Esophagus squamous epithelium (tissue), 5 donors: ENCODE measurements around the gene SYT6. TPM values are rescaled to one million over a fixed set of nuclear protein-coding genes. Genes with fewer than 3 reads are reported as not detected.

ENCODE experiments used
- DNase-seq: peaks from one replicate; lab custom pipeline; 2025; lab: John Stamatoyannopoulos, UW
- H3K27ac ChIP-seq, 4 donors: fragments of 200-600 bp; sonication (generic); one replicate each; pipeline ENCODE4 v1.5.1; 2016 to 2019; ENCODE audit warnings: mild to moderate bottlenecking in 1 of 4
- H3K27me3 ChIP-seq, 4 donors: fragments of 200-600 bp; sonication (generic); 1 replicate in 3 of 4; 2 replicates in 1 of 4; pipeline versions ENCODE4 v1.5.1 to v1.6.0; 2017 to 2021; ENCODE audit warnings: antibody characterized with exemption in 1 of 4
- H3K36me3 ChIP-seq, 3 donors: fragments of 200-600 bp; sonication (generic); one replicate each; pipeline ENCODE4 v1.5.1; 2016 to 2019
- H3K4me1 ChIP-seq, 3 donors: fragments of 200-600 bp; sonication (generic); one replicate each; pipeline ENCODE4 v1.5.1; 2017 to 2019
- H3K4me3 ChIP-seq, 4 donors: fragments of 200-600 bp; sonication (generic); 1 replicate in 3 of 4; 2 replicates in 1 of 4; pipeline ENCODE4 v1.5.1; 2016 to 2019; ENCODE audit warnings: mild to moderate bottlenecking in 2 of 4, moderate library complexity in 1 of 4
- H3K9me3 ChIP-seq, 3 donors: fragments of 200-600 bp; sonication (generic); one replicate each; pipeline ENCODE4 v1.5.1; 2016 to 2019
- POLR2A ChIP-seq, 4 donors: fragments of 450-650 bp; IDR thresholded peaks; one replicate each; pipeline ENCODE4 v1.6.1; 2017; ENCODE audit warnings: antibody characterized with exemption in 4 of 4, mild to moderate bottlenecking in 4 of 4, moderate library complexity in 3 of 4
- WGBS, 2 donors: methylation state at CpG; one replicate each; pipeline ENCODE4 v1.1.5; 2018; 5-methylcytosine and 5-hydroxymethylcytosine counted together
- intact Hi-C: fragments of 100-400 bp; cut with DNase I; formaldehyde crosslinking; loops from one replicate; pipeline ENCODE4 v1.15.0; 2022
- total RNA-seq, 4 donors: library from RNA; depleted of rRNA; stranded (reverse); fragments of >200 nt; gene quantifications; one replicate each; pipeline ENCODE4 v1.1.0, GENCODE V29; 2016
- TF ChIP-seq, protein P1 (sequence below), 6 experiments: fragments of 450-650 bp in 4 of 6; fragments of 200-600 bp in 2 of 6; sonication (generic) in 2 of 6; IDR thresholded peaks; one replicate each; pipeline ENCODE4 v1.5.1; 2016 to 2019; ENCODE audit warnings: antibody characterized with exemption in 6 of 6, mild to moderate bottlenecking in 4 of 6, moderate library complexity in 4 of 6
- donor health status: DM: yes; HTN: yes; CAD: no.

The SYT6 gene
- total RNA-seq, 4 donors from 2014 or later: not detected

DNA sequence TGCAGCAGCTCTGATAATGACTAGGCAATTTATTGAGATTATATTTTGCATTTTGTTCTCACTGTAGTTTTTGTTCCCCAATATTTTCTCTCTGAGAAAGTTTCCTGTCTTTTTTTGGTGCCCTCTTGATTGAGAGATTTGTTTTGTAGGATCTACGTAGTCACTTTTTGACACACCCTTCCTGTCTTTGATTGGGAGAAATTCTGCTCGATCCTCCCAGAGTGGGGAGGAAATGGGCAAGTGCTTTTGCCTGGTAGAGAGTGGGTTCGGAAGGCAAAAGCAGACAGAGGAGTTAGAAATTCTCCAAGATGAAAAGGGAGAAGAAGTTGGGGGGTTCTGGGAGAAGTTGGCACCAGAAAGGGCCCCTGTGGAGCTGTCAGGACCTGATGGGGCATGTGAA lies 42.1 kb upstream of the SYT6 start:
- Histone ChIP-seq H3K4me3 (no peak overlapping the region), H3K27ac (no peak overlapping the region), H3K9me3 (no peaks in the 10 kb centered on the region), H3K36me3 (no peaks in the 10 kb centered on the region), H3K27me3 (peaks cover 0 to 42% (median 0%) of the 10 kb centered on the region in 4 donors), H3K4me1 (no peaks in the 10 kb centered on the region)
- intact Hi-C loops: no loop called here
- TF ChIP-seq POLR2A (IDR thresholded peaks at IDR 0.05): no peak
- TF ChIP-seq, protein P1, sequence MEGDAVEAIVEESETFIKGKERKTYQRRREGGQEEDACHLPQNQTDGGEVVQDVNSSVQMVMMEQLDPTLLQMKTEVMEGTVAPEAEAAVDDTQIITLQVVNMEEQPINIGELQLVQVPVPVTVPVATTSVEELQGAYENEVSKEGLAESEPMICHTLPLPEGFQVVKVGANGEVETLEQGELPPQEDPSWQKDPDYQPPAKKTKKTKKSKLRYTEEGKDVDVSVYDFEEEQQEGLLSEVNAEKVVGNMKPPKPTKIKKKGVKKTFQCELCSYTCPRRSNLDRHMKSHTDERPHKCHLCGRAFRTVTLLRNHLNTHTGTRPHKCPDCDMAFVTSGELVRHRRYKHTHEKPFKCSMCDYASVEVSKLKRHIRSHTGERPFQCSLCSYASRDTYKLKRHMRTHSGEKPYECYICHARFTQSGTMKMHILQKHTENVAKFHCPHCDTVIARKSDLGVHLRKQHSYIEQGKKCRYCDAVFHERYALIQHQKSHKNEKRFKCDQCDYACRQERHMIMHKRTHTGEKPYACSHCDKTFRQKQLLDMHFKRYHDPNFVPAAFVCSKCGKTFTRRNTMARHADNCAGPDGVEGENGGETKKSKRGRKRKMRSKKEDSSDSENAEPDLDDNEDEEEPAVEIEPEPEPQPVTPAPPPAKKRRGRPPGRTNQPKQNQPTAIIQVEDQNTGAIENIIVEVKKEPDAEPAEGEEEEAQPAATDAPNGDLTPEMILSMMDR (IDR thresholded peaks at IDR 0.05): no peak
- WGBS, 2 donors: 10 to 51% methylated on average over 2 of the region's 3 CpGs
- DNase-seq: no peak

GRCh38 chr1:114192328-114192727 lies 38.7 kb upstream of the SYT6 start:
- Histone ChIP-seq H3K4me3 (no peak overlapping the region), H3K36me3 (no peaks in the 10 kb centered on the region), H3K9me3 (no peaks in the 10 kb centered on the region), H3K27ac (no peak overlapping the region), H3K4me1 (no peaks in the 10 kb centered on the region), H3K27me3 (peaks cover 0 to 24% (median 0%) of the 10 kb centered on the region in 4 donors)
- intact Hi-C loops: no loop called here
- DNase-seq: no peak
- no peak for TF ChIP-seq POLR2A (IDR thresholded peaks at IDR 0.05)
- TF ChIP-seq, protein P1 (IDR thresholded peaks at IDR 0.05): no peak
- WGBS, 2 donors: 43 to 100% methylated on average over 1 to 5 of the region's 5 CpGs

GRCh38 chr1:114189398-114189797 lies 35.7 kb upstream of the SYT6 start:
- intact Hi-C loops: no loop called here
- Histone ChIP-seq H3K4me1 (no peaks in the 10 kb centered on the region), H3K27me3 (no peaks in the 10 kb centered on the region), H3K4me3 (no peak overlapping the region), H3K9me3 (no peaks in the 10 kb centered on the region), H3K36me3 (no peaks in the 10 kb centered on the region), H3K27ac (no peak overlapping the region)
- TF ChIP-seq, protein P1 (IDR thresholded peaks at IDR 0.05): no peak
- TF ChIP-seq POLR2A (IDR thresholded peaks at IDR 0.05): no peak
- 96 to 100% methylated on average over 3 of the region's 3 CpGs for WGBS, 2 donors
- no peak for DNase-seq

DNA sequence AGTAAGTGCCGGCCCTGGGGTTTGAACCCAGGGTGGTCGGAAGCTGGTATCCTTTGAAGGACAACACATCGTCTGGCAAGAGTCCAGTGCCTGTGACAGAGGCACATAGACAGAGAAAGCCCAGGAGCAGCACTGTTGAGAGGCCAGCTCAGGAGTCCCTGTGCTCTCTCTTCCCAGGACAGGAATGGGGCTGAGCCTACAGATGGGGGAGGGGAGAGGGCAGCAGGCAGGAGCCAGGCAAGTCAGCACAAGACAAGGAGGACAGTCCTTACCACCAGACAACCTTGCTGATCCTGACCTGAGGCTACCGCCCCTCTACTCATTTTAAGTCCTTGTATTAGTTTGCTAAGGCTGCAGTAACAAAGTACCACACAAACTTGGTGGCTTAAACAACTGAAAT lies 27.7 kb upstream of the SYT6 start:
- Histone ChIP-seq H3K9me3 (no peaks in the 10 kb centered on the region), H3K27me3 (no peaks in the 10 kb centered on the region), H3K4me1 (no peaks in the 10 kb centered on the region), H3K36me3 (no peaks in the 10 kb centered on the region), H3K27ac (no peak overlapping the region), H3K4me3 (no peak overlapping the region)
- DNase-seq: no peak
- WGBS, 2 donors: 85% methylated on average over 4 of the region's 4 CpGs
- intact Hi-C loops: no loop called here
- TF ChIP-seq, protein P1 (IDR thresholded peaks at IDR 0.05): no peak
- no peak for TF ChIP-seq POLR2A (IDR thresholded peaks at IDR 0.05)

DNA sequence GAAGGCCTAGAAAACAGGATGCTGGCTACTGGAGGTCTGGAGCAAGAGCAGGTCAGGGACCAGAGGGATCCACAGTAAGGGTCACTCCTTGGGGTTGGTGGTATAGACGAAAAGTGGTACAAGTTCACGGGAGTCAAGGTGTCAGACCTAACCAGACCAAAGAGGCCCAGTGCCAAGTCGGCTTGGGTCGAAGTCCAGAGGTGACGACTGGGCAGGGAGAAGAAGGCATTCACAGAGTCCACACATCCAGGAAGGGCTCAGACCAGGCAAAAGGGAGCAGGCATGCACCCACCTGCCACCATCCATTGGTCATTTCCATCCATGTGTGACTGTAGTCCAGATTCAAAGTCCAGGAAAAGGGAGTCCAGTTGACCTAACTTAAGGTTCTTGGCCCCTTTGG lies 27.1 kb upstream of the SYT6 start:
- Histone ChIP-seq H3K36me3 (no peaks in the 10 kb centered on the region), H3K4me1 (no peaks in the 10 kb centered on the region), H3K9me3 (no peaks in the 10 kb centered on the region), H3K4me3 (no peak overlapping the region), H3K27ac (no peak overlapping the region), H3K27me3 (no peaks in the 10 kb centered on the region)
- intact Hi-C loops: no loop called here
- DNase-seq: no peak
- WGBS, 2 donors: 86 to 96% methylated on average over 4 to 5 of the region's 5 CpGs
- TF ChIP-seq, protein P1 (IDR thresholded peaks at IDR 0.05): no peak
- no peak for TF ChIP-seq POLR2A (IDR thresholded peaks at IDR 0.05)
